Stomach (tissue), 4 donors: ENCODE results near the gene PLEKHA5.

Source experiments
- EP300 ChIP-seq: sonication (generic); formaldehyde crosslinking; IDR thresholded peaks from one replicate; pipeline ENCODE4 v1.6.1; 2017; ENCODE audit warnings: antibody characterized with exemption
- POLR2A ChIP-seq, 4 donors: fragments of 450-650 bp; IDR thresholded peaks; one replicate each; pipeline ENCODE4 v1.6.1; 2016; ENCODE audit warnings: antibody characterized with exemption in 4 of 4, control low read depth in 2 of 4, mild to moderate bottlenecking in 1 of 4, moderate library complexity in 1 of 4
- POLR2AphosphoS5 ChIP-seq, 3 donors: sonication (generic); formaldehyde crosslinking; IDR thresholded peaks; one replicate each; pipeline ENCODE4 v1.6.1; 2016; ENCODE audit warnings: antibody characterized with exemption in 3 of 3
- TF ChIP-seq, protein P1 (sequence below), 7 experiments: fragments of 450-650 bp in 4 of 7; fragments of 200-600 bp in 3 of 7; sonication (generic) in 3 of 7; IDR thresholded peaks; one replicate each; pipeline ENCODE4 v1.5.1; 2016 to 2019; ENCODE audit warnings: antibody characterized with exemption in 7 of 7, control low read depth in 2 of 7, mild to moderate bottlenecking in 1 of 7

DNA sequence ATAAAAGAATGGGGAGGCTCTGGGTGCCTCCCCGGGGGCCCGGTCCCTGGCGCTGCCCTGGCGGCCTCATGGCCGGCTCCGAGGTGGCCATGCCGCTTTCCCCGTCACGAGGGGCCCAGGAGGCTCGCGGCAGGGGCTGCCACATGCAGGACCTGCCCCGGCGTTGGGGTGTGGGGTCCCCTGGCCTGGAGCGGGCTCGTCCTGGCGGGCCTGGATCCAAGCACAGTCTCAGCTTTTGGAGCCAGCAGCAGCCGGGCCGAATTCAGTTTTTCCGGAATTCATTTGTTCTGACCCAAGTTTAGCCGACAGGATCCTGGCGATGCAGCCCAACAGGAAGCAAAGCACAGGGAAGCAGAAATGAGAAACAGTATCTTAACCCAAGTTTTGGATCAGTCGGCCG is 283.3 kb downstream of the PLEKHA5 start:
- TF ChIP-seq, protein P1, sequence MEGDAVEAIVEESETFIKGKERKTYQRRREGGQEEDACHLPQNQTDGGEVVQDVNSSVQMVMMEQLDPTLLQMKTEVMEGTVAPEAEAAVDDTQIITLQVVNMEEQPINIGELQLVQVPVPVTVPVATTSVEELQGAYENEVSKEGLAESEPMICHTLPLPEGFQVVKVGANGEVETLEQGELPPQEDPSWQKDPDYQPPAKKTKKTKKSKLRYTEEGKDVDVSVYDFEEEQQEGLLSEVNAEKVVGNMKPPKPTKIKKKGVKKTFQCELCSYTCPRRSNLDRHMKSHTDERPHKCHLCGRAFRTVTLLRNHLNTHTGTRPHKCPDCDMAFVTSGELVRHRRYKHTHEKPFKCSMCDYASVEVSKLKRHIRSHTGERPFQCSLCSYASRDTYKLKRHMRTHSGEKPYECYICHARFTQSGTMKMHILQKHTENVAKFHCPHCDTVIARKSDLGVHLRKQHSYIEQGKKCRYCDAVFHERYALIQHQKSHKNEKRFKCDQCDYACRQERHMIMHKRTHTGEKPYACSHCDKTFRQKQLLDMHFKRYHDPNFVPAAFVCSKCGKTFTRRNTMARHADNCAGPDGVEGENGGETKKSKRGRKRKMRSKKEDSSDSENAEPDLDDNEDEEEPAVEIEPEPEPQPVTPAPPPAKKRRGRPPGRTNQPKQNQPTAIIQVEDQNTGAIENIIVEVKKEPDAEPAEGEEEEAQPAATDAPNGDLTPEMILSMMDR (IDR thresholded peaks at IDR 0.05) = no peak
- TF ChIP-seq POLR2AphosphoS5 (IDR thresholded peaks at IDR 0.05) (no peak), POLR2A (IDR thresholded peaks at IDR 0.05) (no peak), EP300 (no peak)
